K562 treated with DMSO at 1 percent for 12 hours (cell line): ENCODE results near the gene PSENEN. TPM values are rescaled to one million over a fixed set of nuclear protein-coding genes. Genes with fewer than 3 reads are reported as not detected.

Experiments
- total RNA-seq: library from RNA; unstranded; fragments of 300-600 nt; gene quantifications from 2 replicates; pipeline ENCODE4 v1.2.3, GENCODE V29; 2022; ENCODE audit not compliant: insufficient read depth

Gene PSENEN, protein sequence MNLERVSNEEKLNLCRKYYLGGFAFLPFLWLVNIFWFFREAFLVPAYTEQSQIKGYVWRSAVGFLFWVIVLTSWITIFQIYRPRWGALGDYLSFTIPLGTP
- total RNA-seq: 21.0 and 49.5 TPM in 2 replicates

GRCh38 chr19:35745328-35746086 is at the start of gene PSENEN, which contains the start of gene U2AF1L4:
PSENEN (plus strand) TSS chr19:35745651; CDS start chr19:35745931, 280 bp downstream.
U2AF1L4 (minus strand) TSS chr19:35745418; CDS start chr19:35745391, 27 bp downstream.

DNA sequence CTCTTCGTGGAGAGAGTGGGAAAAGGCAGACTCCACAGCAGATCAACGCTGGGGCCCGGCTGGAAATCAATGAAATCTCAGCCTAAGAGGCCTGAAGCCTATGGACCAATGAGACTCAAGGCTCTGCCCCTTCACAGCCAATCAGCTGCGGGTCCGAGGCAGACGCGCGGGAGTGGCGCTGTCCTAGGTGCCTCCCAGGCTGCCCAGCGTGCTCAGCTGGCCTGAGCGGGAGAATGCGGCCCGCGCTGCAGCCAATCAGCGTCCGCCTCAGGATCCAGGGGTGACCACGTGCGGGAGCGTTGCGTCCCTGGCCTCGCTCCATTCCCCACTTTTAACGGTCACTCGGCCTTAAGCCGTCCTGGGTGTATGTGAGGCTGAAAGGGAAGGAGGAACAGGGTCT is 41.2 kb upstream of the PSENEN start, which contains the start of gene ZBTB32:
Gene ZBTB32 (plus strand): TSS at position 341 of the 400 bp plus-strand sequence. CDS start 10,069 bp downstream, outside the sequence.

DNA sequence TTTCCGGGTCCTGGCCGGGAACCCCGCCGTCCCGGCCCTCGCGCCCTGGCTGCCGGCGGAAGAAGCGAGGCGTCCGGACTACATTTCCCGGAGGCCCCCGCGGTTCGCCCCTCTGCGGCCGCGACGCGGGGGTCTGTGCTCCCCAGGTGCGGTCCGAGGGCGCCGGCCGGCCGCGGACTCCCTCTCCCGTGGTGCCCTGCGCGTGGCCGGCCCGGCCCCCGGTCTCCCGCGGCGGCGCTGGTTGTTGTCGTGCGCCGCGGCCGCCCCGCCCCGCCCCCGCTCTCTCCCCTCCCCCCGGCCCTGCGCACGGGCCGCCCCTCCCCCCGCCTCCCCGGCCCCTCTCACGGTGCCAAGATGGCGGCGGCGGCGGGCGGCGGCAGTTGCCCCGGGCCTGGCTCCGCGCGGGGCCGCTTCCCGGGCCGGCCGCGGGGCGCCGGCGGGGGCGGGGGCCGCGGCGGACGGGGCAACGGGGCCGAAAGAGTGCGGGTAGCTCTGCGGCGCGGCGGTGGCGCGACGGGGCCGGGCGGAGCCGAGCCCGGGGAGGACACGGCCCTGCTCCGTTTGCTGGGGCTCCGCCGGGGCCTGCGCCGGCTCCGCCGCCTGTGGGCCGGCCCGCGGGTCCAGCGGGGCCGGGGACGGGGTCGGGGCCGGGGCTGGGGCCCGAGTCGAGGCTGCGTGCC is 27.6 kb upstream of the PSENEN start, which contains the start of gene KMT2B:
Gene KMT2B (plus strand): TSS at position 339 of the 680 bp plus-strand sequence. CDS start 16 bp downstream, at position 355.

DNA sequence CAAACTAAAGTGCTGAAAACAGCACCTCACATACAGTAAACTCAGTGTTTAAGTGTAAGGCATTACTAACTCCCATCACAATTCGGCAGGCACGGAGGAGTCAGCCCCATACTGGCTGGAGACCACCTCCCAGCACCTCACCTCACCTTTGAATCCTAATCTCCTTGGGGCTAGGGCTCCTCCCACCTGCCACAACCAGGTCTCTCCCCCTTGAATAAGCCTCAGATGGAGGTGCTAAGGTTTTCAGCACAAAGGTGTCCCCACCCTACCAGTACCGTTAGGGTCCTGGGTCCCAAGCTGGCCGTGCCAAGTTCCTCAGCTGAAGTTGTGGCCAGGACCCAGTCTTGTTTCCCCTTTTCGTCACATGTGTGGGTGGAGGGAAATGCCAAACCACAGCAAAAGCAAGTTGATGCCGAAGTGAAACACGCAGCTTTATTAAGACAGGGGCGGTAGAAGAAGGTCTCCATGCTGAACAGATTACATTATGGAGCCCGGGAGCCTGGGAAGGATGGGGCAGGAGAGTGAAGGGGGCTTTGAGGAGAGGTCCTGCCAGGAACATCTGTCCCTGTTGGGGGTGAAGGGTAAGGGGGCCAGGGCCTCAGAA is 3.2 kb upstream of the PSENEN start, which contains the start of gene IGFLR1:
Gene IGFLR1 (minus strand): TSS at position 332 of the 604 bp plus-strand sequence. CDS start 1,272 bp downstream, outside the sequence.

GRCh38 chr19:35748106-35749020 is 2.9 kb downstream of the PSENEN start, which contains the start of gene LIN37:
LIN37 (plus strand) TSS chr19:35748576; CDS start chr19:35748725, 149 bp downstream.

GRCh38 chr19:35756377-35757230 is 11.2 kb downstream of the PSENEN start, which contains the start of gene HSPB6:
HSPB6 (minus strand) TSS chr19:35757029; CDS start chr19:35757008, 21 bp downstream.

DNA sequence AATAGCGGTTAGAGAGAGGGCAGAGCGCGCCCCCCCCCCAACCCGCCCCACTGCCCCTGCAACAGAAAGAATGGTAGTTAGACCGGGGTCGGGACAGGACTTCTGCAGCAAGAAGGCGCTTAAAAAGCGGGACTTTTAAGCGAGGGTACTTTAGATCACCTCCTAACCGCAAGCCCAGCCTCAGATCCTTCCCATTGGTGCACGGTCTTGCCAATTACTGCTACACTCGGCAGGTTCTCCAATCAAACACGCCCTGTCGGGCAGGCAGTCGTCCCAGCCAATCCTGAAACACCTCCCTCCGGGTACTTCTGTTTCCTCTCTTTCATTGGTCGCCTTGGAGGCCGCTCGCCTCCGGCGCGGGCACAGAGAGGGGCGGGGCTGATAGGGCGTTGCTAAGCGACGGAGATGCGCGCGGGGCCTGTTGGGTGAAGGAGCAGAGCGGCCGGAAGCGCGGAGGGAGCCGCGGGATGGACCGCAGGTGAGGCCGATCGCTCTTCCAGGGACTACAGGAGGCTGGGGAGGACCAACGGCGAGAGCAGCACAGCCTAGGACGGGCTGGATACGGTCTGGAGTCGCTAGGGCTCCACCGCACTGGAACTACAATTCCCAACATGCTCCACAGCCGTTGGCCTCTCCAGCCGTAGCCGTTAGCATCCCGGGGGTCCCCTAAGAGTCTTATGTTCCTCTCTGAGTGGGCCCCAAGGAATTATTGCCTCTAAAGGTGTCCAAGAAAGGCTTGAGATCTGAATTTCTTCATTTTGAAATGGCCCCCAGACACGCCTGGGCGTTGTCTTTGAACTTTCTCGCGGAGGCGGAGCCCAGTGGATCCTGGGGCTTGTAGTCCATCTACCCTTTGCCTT is 12.5 kb downstream of the PSENEN start, which contains the start of gene PROSER3:
Gene PROSER3 (plus strand): TSS at position 428 of the 860 bp plus-strand sequence. CDS start 40 bp downstream, at position 468.

DNA sequence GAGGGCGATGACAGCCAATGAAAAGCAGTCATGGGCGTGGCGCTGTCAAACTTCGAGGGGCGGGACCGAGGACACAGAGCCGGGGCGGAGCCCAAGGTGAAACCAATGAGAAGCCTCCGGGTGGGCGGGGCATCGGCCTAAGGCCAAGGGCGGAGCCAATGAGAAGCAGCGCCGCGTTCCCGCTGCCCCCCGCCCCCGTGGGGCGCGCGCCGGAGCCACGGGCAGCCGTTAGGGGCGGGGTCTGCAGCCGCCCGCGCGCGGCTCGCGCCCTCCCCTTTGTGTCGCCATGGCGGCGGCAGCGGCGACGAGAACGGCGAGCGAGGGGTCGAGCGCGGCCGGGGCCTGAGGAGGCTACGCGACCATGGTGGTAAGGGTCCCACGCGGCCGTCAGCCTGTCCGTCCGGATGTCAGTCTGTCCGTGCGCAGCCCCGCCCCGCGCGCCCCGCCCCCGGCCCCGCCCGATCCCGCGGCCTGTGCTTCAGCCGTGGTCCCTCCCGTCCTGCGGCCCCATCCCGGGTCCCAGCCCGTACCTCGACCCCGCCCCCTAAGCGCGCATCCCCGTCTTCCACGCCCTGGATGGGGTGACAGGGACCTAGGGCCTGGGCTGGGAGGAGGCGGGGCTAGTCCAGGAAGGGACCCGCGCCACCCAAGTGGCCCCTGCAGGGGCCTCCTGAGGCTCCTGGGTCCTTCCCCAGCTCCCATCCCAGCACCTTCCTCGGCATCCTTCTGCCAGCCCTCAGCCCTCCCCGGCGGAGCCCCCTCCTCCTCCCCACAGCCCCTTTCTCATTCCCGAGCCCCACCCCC is 30.0 kb downstream of the PSENEN start, which contains the start of gene ARHGAP33:
Gene ARHGAP33 (plus strand): TSS at position 267 of the 804 bp plus-strand sequence. CDS start 95 bp downstream, at position 362.

Other genes with a start within 250 kb of the PSENEN start
- gene DMKN, start 232.0 kb upstream of the PSENEN start, total RNA-seq: not detected in 2 replicates
- not detected in 2 replicates for gene SBSN, start 217.3 kb upstream of the PSENEN start, total RNA-seq
- gene GAPDHS, start 212.2 kb upstream of the PSENEN start, total RNA-seq: not detected in 2 replicates
- 104 and 142 TPM in 2 replicates for gene TMEM147, start 200.0 kb upstream of the PSENEN start, total RNA-seq
- gene ATP4A, start 182.0 kb upstream of the PSENEN start, total RNA-seq: not detected in 2 replicates
- not detected in 2 replicates for gene PMIS2, start 159.5 kb upstream of the PSENEN start, total RNA-seq
- gene HAUS5, start 132.9 kb upstream of the PSENEN start, total RNA-seq: 18.2 and 37.8 TPM in 2 replicates
- 182 and 236 TPM in 2 replicates for gene RBM42, start 116.6 kb upstream of the PSENEN start, total RNA-seq
- gene ETV2, start 103.9 kb upstream of the PSENEN start, total RNA-seq: 1.7 and 2.1 TPM in 2 replicates
- 995 and 1,433 TPM in 2 replicates for gene COX6B1, start 97.3 kb upstream of the PSENEN start, total RNA-seq
- not detected in 2 replicates for gene UPK1A, start 79.1 kb upstream of the PSENEN start, total RNA-seq
- not detected in 2 replicates for gene ZBTB32, start 41.1 kb upstream of the PSENEN start, total RNA-seq
- gene KMT2B, start 27.6 kb upstream of the PSENEN start, total RNA-seq: 20.4 and 28.5 TPM in 2 replicates
- 10.9 and 19.2 TPM in 2 replicates for gene IGFLR1, start 3.2 kb upstream of the PSENEN start, total RNA-seq
- gene U2AF1L4, start 233 bp upstream of the PSENEN start, total RNA-seq: 4.5 and 8.7 TPM in 2 replicates
- gene LIN37, start 2.9 kb downstream of the PSENEN start, total RNA-seq: 24.0 and 25.9 TPM in 2 replicates
- gene HSPB6, start 11.4 kb downstream of the PSENEN start, total RNA-seq: not detected in 2 replicates
- 5.4 and 18.6 TPM in 2 replicates for gene PROSER3, start 12.5 kb downstream of the PSENEN start, total RNA-seq
- gene ARHGAP33, start 29.9 kb downstream of the PSENEN start, total RNA-seq: 4.2 and 5.9 TPM in 2 replicates
- gene PRODH2, start 67.2 kb downstream of the PSENEN start, total RNA-seq: not detected in 2 replicates
- gene NPHS1, start 106.9 kb downstream of the PSENEN start, total RNA-seq: 1.3 and 1.9 TPM in 2 replicates
- 0.20 TPM in 1 of 2 replicates, not detected in the other for gene KIRREL2, start 111.3 kb downstream of the PSENEN start, total RNA-seq
- gene APLP1, start 122.9 kb downstream of the PSENEN start, total RNA-seq: 7.4 and 15.0 TPM in 2 replicates
- 5.8 and 7.3 TPM in 2 replicates for gene NFKBID, start 154.9 kb downstream of the PSENEN start, total RNA-seq
- gene HCST, start 156.9 kb downstream of the PSENEN start, total RNA-seq: not detected in 2 replicates
- gene TYROBP, start 162.6 kb downstream of the PSENEN start, total RNA-seq: 18.6 and 31.0 TPM in 2 replicates
- not detected in 2 replicates for gene LRFN3, start 190.7 kb downstream of the PSENEN start, total RNA-seq
- gene SDHAF1, start 249.5 kb downstream of the PSENEN start, total RNA-seq: 49.4 and 74.2 TPM in 2 replicates